Measurements from ENCODE around the gene TDRD6.
"Not testable (repeated sequence)": the region's sequence is repeated elsewhere in the genome, so short reads cannot be mapped to it uniquely, and the experiment has no call there.

The TDRD6 gene, protein sequence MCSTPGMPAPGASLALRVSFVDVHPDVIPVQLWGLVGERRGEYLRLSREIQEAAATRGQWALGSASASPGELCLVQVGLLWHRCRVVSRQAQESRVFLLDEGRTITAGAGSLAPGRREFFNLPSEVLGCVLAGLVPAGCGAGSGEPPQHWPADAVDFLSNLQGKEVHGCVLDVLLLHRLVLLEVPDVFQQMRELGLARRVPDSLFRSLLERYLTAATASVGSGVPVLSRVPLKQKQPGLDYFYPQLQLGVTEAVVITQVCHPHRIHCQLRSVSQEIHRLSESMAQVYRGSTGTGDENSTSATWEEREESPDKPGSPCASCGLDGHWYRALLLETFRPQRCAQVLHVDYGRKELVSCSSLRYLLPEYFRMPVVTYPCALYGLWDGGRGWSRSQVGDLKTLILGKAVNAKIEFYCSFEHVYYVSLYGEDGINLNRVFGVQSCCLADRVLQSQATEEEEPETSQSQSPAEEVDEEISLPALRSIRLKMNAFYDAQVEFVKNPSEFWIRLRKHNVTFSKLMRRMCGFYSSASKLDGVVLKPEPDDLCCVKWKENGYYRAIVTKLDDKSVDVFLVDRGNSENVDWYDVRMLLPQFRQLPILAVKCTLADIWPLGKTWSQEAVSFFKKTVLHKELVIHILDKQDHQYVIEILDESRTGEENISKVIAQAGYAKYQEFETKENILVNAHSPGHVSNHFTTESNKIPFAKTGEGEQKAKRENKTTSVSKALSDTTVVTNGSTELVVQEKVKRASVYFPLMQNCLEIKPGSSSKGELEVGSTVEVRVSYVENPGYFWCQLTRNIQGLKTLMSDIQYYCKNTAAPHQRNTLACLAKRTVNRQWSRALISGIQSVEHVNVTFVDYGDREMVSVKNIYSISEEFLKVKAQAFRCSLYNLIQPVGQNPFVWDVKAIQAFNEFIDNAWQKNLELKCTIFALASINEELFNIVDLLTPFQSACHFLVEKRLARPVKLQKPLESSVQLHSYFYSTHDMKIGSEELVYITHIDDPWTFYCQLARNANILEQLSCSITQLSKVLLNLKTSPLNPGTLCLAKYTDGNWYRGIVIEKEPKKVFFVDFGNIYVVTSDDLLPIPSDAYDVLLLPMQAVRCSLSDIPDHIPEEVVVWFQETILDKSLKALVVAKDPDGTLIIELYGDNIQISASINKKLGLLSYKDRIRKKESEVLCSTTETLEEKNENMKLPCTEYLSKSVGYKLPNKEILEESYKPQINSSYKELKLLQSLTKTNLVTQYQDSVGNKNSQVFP (N-terminal part only)

DNA sequence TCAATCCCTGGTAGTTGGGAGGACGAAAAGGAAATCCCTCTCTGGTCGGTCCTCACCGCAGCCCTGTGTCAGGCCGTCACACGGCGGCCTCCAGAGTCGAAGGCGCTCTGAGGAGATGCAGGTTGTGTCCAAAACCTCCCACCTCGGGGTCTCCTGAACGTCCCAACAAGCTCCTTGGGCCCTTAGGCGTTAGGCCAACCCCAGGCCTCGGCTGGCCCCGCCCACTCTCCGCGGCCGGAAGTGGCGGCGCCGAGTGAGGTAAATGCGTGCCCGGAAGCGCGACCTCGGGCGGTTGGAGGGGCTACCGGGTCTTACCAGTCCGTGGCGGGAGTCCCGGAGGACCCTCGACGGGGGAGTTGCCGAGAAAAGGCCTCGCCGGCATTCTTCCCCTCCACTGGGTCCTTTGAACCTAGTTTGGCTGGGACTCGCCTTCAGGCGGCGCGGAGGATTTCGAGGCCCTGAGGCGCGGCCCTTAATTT is at the start of gene TDRD6:
TDRD6 (plus strand) TSS at position 267 of the 479 bp plus-strand sequence. CDS start 244 bp downstream, outside the sequence.
- DNase-seq, result no peak

DNA sequence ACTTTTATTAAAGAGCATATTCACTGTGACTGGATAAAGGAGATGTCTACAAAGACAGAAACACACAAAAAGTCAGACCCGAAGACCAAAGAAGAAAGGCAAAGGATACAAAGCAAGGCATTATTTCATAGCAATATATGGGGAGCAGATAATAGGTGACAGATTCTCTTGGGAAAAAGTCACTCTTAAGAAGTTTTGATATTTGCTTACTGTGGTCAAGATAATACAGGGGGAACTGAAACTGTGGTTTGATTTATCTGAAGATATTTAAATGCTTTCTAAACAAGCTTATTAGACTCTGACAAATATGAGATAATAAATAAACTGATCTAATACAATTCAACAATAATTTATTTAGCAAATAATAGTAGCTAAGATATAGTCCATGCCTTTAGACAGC is 49.8 kb upstream of the TDRD6 start:
- DNase-seq, result no peak

DNA sequence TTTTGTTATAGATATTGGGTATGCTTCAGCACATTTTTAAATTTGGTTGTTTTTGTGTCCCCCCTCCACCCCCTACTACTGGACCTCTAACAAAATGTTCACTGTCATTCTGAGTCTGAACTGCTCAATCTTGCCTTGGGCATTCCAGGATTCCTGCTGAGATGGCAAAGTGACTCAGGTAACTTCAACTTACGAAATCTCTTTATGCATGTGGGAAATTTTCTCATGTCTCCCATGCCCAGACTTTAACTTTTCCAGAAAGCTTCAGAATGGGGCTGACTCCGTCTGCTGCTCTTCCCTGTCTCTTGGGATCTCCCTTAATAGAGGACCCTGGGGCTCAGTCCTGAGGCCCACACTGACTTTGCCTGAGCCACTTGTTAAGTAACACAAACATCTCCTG is 49.0 kb upstream of the TDRD6 start:
- DNase-seq, result no peak

DNA sequence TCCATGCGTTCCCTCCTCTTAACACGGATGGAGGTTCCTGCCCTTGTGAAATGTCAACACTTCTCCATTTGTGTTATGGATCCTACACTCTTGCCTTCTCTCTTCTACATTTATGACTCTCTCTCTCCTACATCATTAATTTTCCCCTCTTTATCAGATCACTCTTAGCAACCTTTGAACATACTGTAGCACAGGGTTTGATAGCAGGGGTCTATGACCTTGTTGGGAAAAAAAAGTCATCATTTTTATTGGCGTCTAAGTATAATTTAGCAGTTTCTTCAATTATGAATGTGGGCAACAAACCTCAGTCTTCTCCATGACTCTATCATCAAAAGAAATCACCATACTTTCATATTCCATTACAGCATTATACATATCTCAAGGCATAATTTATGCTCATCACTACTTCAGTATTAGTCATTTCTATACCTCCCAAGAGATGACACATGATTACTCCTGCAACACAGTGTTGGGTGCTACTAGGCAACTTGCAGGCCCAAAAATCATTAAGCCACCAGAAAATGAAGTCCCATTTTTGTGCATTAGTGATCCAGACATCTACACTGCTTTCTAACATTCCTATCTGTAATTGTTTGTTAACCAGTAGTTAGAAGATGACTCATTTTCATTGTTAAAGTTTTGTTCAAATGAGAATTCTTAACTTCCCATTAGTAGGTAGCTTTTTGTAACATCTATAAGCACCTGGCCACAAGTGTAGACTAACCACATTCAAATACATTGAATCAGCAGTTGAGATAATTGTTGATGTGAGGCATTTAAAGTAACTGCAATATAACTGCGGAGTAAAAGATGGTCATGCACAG is 44.5 kb upstream of the TDRD6 start:
- no peak for DNase-seq

DNA sequence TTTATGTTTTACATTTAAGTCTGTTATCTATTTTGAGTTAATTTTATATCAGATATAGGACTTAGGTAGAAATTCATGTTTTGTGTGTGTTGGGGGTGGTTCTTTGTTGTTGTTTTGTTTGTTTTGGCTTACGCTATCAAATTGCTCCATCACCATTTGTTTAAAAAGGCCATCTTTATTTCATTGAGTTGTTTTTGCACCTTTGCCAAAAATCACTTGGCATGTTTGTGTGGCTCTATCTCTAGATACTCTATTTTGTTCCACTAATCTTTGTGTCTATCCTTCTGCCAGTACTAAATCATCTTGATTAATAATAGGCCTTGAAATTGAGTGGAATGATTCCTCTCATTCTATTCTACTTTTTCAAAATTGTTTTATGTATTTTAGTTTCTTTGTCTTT is 42.4 kb upstream of the TDRD6 start:
- no peak for DNase-seq

DNA sequence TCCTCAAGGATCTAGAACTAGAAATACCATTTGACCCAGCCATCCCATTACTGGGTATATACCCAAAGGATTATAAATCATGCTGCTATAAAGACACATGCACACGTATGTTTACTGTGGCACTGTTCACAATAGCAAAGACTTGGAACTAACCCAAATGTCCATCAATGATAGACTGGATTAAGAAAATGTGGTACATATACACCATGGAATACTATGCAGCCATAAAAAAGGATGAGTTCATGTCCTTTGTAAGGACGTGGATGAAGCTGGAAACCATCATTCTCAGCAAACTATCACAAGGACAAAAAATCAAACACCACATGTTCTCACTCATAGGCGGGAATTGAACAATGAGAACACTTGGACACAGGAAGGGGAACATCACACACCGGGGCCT is 39.6 kb upstream of the TDRD6 start:
- not testable (repeated sequence) for DNase-seq

DNA sequence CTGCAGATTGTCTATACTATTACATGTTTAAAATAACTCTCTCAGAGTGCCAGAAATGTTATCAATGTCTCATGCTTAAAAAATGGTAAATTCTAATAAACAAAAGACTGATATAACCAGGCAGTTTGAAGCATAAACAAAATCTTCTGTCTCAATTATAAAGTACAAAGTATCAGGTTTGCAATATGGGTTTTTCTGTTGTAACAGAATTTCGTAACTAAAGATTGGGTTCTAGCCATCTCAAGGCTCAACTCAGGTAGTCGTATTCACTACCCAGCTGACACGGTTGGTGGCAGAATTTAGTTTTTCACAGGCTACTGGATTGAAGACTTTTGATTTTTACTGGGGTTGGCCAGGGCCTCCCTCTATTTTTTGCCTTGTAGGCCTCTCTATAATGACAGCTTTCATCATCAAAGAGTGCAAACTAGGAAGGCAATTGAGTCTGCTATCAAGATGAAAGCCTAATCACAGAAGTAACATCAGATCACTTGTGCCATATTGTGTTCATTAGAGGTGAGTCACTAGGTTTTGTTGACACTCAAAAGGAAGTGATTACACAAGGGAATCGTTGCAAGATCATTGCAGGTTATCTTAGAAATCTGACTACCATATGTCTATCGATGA is 38.7 kb upstream of the TDRD6 start:
- DNase-seq, result no peak

DNA sequence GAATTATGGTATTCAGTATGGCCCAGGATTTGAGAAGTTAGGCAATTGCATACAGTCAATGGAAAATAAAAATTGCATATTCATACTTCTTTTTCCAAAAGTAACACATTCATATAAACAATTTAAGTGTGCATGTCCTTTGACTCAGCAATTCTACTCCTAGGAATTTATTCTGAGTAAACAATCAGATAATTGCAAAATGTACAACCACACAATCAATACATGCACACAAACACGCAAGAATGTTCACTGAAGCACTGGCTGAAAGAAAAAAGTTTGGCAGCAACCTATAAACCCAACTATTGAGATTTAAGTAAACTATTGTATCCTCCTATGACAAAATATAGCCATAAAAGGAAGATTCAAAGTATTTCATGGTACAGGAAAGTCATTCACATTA is 36.7 kb upstream of the TDRD6 start:
- no peak for DNase-seq

DNA sequence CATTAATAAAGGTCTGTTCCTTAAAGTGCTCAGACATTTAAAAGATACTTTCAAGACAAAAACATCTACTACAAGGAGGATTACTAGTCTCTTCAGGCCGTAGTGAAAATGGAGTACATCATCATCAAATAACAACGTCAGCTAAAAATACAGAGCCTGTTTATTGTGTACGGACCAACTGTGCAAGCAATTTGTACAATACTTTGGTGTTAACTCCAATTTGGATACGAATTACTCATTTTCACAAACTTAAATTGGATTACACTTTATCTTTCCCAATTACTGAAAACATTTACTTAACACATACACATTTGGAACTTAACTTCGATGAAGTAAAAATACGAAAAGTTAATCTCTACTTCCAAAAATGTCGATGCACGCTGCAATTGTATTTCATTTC is 35.9 kb upstream of the TDRD6 start:
- no peak for DNase-seq

DNA sequence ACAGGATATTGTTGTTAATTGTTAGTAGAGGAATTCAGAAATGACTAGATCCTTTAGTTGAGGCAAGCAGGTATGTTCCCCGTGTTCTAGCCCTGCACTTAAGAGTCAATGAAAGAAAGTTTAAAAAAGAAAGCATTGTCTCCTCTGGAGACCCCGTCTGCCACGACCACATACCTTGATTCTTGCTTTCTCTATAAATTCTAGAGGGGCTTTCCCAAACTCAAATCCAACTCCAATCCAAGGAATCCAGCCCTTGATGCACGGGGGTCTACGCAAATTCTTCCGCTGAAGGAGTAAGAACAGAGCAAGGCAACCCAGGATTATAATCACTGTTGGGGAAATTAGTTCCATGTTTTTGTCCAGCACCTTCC is 35.5 kb upstream of the TDRD6 start:
- DNase-seq, result no peak

DNA sequence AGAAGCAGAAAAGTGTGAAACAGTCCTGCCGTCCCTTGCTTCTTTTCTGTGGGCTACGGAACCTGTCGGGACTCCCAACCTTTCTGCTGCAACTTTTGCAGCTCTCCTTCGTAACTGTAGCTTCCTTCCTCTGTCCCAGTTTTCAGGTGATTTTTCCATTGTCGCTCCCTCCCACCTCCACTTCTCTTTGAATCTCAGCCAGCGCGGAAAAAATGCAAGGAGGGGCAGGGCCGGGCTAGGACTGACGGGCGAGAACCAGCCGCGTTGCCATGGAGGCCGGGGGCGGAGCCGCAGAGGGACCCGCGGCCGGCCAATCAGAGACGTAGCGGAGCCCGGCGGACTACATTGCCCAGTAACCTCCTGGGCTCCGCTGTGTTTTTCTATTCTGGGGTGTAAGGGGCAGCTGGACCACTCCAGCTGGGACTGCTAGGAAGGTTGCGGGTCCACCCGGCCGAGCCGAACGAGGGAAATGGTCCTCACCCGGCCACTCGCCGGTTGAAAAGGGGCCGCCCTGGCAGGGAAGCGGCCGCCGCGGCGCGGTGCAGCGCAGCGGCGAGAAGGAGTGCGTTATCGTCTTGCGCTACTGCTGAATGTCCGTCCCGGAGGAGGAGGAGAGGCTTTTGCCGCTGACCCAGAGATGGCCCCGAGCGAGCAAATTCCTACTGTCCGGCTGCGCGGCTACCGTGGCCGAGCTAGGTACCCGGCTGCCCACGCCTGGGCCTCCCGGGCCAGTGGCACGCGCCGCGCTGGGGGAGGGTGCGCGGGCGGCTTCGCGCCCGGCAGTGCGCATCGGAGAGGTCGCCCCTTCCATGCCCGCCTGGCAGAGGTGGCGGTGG is 34.9 kb upstream of the TDRD6 start, which contains the start of the genes CYP39A1 and SLC25A27:
CYP39A1 (minus strand) TSS at position 216 of the 836 bp plus-strand sequence. CDS start 236 bp downstream, outside the sequence.
SLC25A27 (plus strand) TSS at position 373 of the 836 bp plus-strand sequence; CDS start at position 591, 218 bp downstream.
- peak; percentile 81 for DNase-seq

DNA sequence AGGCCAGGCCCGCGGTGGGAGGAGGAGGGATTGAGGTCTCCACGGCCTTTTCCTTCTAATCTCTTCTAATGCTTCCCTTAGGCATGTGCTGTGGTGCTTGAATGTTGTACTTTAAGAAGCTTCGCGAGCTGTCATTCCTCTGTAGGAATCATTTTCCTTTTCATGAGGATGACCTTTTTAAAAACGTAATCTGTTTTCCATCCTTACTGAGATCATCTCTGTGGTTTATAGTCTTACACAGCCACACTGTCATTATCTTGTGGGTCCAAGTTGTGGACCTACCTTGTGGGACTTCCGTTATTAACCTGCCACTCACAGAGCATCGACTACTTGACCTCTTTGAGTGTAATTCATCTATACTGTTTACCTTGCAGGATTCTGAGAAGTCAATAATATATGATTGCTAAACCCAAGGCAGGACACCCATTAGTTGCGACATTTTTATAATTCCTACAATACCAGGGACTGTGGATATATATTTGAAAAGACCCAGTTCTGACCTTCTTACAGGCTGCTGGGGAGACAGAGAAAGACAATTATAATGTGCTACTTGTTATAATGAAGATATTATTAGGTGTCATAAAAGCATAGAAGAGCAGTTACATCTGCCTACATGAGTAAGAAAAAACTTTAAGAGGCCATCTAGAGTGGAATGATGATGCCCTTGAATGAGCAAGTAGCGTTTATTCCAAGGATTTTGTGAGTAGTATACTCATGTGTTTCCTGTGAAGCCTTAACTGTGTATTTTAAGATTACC is 34.1 kb upstream of the TDRD6 start:
- no peak for DNase-seq

DNA sequence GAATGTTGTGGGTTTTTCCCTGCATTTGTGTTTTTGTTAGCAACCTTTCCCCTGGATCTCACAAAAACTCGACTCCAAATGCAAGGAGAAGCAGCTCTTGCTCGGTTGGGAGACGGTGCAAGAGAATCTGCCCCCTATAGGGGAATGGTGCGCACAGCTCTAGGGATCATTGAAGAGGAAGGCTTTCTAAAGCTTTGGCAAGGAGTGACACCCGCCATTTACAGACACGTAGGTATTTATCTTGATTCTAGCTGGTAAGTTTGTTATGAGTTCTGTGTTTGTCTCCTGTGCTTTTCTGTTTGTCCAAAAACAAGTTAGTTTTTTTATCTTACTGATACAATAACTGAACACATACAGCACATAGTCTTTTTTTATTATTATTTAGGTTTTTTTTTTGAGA is 31.9 kb upstream of the TDRD6 start:
- peak; percentile 30 for DNase-seq

DNA sequence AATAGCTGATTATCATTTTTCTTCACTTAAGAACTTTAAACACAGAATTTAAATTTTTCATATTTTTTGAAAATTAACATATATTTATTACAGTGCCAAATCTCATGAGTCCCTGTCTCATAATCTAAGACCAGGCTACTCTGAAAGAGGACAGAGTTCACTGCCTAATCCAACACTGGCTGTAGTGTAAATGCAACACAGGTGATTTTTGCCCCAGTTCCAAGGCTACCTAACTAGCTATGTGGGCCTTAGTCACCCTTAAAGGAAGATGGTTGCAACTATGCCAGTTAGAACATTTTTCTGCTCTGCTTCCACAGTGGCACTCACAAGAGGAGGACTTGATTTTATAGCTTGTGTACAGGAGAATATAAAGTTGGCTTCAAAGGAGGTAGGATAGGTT is 30.0 kb upstream of the TDRD6 start:
- DNase-seq, result no peak

DNA sequence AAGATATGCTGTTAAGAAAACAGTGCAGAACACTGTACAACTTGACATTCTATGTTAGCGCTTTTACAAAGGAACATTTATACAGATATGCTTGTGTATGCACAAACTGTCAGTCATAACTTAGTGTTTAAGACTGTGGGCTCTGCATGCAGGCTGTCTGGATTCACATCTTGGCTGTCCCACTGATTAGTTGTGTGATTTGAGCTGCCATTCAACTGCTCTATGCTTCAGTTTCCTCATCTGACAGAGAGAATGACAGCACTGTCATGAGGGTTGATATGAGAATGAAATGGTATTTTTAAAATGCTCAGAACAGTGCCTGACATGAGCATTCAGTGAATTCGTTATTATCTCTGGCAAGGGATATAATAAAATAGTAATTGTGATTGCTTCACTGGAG is 26.2 kb upstream of the TDRD6 start:
- no peak for DNase-seq

DNA sequence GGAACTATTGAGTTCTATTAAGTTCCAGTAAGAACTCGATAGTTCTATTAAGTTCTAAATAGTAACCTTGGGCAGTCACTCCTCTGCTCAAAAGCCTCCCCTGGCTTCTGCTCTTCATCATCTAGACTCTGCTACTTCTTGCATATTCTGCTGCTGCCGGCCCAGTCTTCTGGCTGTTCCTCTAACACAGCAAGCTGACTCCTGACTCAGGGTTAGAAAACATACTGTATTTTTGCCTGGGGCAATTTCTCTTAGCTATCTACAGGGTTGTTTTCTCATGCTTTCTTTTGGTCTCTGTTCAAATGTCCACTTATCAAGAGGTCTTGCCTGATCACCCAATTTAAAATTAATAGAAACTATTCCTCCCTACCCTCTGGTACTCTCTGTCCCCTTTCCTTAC is 20.3 kb upstream of the TDRD6 start:
- no peak for DNase-seq

DNA sequence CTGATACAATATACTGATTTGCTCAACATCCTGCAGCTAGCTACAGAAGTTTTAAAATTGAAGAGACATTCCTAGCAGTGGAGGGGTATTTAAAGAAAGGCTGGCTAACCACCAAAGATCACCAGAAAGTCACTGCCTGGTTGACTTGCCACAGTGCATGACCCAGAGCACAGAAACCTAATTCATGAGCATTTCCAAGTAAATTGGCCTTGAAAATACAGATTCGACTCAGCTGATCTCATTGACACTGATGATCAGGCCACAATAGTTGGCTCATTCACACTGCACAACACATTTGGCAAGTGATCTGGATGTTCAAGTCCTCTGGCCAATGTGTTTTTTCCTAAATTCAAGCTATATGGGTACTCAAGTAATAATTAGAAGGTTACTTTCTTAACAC is 13.3 kb upstream of the TDRD6 start:
- no peak for DNase-seq

DNA sequence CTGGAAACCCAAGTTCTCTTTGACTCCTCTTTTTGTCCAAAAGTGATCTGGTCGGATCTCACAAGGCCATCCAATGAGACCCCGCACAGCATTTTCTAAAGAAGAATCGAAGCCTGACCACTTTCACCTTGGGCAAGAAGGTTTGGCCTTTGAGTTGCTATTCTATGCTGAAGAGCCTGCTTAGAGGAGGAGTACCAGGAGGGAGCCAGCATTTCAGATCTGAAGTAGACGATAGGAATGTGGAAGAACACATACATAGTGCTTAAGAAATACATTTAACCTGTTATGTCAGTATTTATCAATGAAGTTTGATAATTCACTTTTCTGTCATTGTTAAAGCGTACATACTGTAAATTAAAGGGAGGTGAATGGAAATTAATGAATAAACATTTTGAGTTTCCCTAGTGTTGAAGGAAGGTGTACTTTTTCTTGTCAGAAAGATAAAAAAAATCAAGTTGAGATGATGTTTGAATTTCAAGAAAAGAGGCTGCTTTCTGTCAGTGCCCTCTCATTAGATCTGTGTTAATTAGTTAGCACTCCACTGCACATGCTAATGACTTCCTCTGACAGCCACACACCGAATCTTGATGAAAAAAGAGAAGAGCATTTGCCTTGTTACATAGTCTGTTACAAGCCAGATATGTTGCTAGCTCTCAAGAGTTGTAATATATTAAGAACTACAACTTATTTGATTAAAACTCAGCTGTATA is 10.9 kb upstream of the TDRD6 start:
- DNase-seq, result no peak

DNA sequence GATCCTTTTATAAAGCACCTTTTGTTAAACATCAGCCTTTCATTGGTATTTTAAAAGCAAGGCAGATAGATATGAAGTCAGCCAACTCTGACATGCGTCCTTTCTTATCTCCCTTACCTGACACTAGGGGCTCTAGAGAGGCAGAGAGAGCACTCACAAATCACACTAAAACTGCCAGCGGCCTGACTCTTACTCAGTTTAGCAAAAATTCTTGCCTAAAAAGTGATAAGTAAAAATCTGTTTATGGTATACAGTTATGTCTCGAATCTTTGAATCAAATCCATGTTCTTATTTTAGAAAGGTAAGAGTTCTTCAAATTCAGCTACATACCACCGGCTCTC is 10.4 kb upstream of the TDRD6 start:
- DNase-seq, result no peak
